A673 (cell line): ENCODE data around the gene ZNHIT1. TPM values are rescaled to one million over a fixed set of nuclear protein-coding genes. Genes with fewer than 3 reads are reported as not detected.

ENCODE experiments used
- BruUV-seq: library from RNA; stranded (reverse); fragments of 400-500 nt; replicated peaks from 2 replicates; lab custom pipeline; 2021; lab: Mats Ljungman, UMichigan
- CTCF ChIA-PET: fragments of 300-600 bp; sonication (Branson Sonifier 250); formaldehyde crosslinking; loops from one replicate; lab custom pipeline; 2022; ENCODE audit warnings: antibody characterized with exemption; lab: Charles Lee
- POLR2A ChIA-PET: fragments of 300-600 bp; sonication (Branson Sonifier 250); formaldehyde crosslinking; loops from one replicate; lab custom pipeline; 2022; ENCODE audit warnings: antibody characterized with exemption; ENCODE audit not compliant: low non-redundant PET; lab: Charles Lee
- DNase-seq: peaks from one replicate; pipeline ENCODE4 v3.0.0-alpha.2; 2015; ENCODE audit warnings: low spot score
- H3K27ac ChIP-seq: fragments of 200-600 bp; sonication (generic); 2 replicates; pipeline ENCODE4 v1.5.1; 2016; ENCODE audit warnings: mixed run types, low read depth, mild to moderate bottlenecking, mixed read lengths, antibody characterized with exemption, low read length; ENCODE audit not compliant: poor library complexity, severe bottlenecking
- H3K27me3 ChIP-seq: fragments of 200-600 bp; sonication (generic); replicated peaks from 2 replicates; pipeline ENCODE4 v1.6.1; 2017; ENCODE audit warnings: mixed run types, low read depth, mild to moderate bottlenecking, mixed read lengths, antibody characterized with exemption, low read length; ENCODE audit not compliant: insufficient read depth, poor library complexity
- H3K36me3 ChIP-seq: fragments of 200-600 bp; sonication (generic); 2 replicates; pipeline ENCODE4 v1.6.1; 2016; ENCODE audit warnings: mixed run types, mild to moderate bottlenecking, mixed read lengths, antibody characterized with exemption, low read length; ENCODE audit not compliant: insufficient read depth, poor library complexity, severe bottlenecking
- H3K4me1 ChIP-seq: fragments of 200-600 bp; sonication (generic); 2 replicates; pipeline ENCODE4 v1.6.1; 2017; ENCODE audit warnings: mixed run types, mild to moderate bottlenecking, mixed read lengths, antibody characterized with exemption, low read length; ENCODE audit not compliant: insufficient read depth, poor library complexity, severe bottlenecking
- H3K4me3 ChIP-seq: fragments of 200-600 bp; sonication (generic); 2 replicates; pipeline ENCODE4 v1.5.1; 2016; ENCODE audit warnings: low read depth, mixed run types, mild to moderate bottlenecking, mixed read lengths, low read length; ENCODE audit not compliant: poor library complexity, severe bottlenecking
- H3K9me3 ChIP-seq: fragments of 200-600 bp; sonication (generic); 2 replicates; pipeline ENCODE4 v1.6.1; 2016; ENCODE audit warnings: mixed run types, low read depth, mild to moderate bottlenecking, mixed read lengths, antibody characterized with exemption, low read length; ENCODE audit not compliant: poor library complexity, severe bottlenecking
- EZH2 ChIP-seq: fragments of 200-600 bp; sonication (generic); IDR thresholded peaks from 2 replicates; pipeline ENCODE4 v1.6.1; 2017; ENCODE audit warnings: borderline replicate concordance, low read depth, mild to moderate bottlenecking, mixed read lengths, antibody characterized with exemption, low read length; ENCODE audit not compliant: poor library complexity, severe bottlenecking
- intact Hi-C: fragments of 100-400 bp; cut with micrococcal nuclease; formaldehyde crosslinking; loops from one replicate; pipeline ENCODE4 v1.10.0; 2022; ENCODE audit not compliant: unreplicated experiment
- total RNA-seq: library from RNA; stranded (reverse); gene quantifications from 2 replicates; pipeline ENCODE4 v1.2.3, GENCODE V29; 2021
- TF ChIP-seq, protein P1 (sequence below): fragments of 300-800, 200-600 bp; sonication (generic); conservative IDR thresholded peaks from 2 replicates; pipeline ENCODE4 v1.5.1; 2017; ENCODE audit warnings: low read depth, mild to moderate bottlenecking, antibody characterized with exemption, low read length, moderate library complexity, mixed read lengths

Gene ZNHIT1
- total RNA-seq, 1 experiment from 2014 or later: 65.1 TPM

DNA sequence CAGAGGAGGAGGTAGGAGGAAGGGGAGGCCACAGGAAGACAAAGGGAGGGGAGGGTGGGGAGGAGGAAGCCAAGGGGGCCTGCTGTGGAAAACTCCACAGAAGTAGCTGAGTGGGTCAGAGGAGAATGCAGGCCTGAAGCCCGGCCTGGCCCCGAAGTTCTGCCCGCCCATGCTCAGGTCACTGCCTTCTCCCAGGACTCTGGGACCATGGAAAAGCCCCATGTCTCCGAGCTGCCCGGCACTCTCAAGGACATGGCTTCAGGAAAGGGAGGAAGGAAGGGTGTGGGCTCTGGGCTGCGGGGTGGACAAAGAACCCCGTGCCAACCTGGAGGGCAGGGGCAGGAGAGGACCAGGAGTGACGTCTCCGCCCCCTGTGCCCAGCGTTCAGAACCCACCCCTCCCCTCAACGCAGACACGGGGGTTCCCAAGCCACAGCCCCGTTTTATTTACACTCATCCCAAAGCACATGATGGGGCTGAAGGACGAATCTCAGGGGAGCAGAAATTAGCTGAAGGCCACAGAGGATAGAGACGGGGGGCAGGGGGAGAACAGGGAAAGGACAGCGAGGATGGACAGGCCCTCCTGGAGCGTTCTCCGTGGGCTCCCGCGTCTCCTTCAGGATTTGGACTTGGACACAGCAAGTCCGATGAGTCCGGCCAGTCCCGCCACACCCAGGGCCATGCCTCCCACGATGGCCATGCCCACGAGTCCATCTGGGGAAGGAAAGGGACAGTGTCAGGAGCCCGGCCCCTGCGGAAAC lies 21.4 kb downstream of the ZNHIT1 start:
- intact Hi-C loops: no loop called here
- H3K9me3 ChIP-seq: no peaks in the 10 kb centered on the region
- ChIA-PET POLR2A (no interaction called here), CTCF (no interaction called here)
- no TSS peak for BruUV-seq
- TF ChIP-seq, protein P1, sequence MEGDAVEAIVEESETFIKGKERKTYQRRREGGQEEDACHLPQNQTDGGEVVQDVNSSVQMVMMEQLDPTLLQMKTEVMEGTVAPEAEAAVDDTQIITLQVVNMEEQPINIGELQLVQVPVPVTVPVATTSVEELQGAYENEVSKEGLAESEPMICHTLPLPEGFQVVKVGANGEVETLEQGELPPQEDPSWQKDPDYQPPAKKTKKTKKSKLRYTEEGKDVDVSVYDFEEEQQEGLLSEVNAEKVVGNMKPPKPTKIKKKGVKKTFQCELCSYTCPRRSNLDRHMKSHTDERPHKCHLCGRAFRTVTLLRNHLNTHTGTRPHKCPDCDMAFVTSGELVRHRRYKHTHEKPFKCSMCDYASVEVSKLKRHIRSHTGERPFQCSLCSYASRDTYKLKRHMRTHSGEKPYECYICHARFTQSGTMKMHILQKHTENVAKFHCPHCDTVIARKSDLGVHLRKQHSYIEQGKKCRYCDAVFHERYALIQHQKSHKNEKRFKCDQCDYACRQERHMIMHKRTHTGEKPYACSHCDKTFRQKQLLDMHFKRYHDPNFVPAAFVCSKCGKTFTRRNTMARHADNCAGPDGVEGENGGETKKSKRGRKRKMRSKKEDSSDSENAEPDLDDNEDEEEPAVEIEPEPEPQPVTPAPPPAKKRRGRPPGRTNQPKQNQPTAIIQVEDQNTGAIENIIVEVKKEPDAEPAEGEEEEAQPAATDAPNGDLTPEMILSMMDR: no peak
- TF ChIP-seq EZH2: no peak
- H3K27me3 ChIP-seq: no peaks in the 10 kb centered on the region
- peaks cover 9% of the 10 kb centered on the region for H3K36me3 ChIP-seq
- no peak overlapping the region for H3K4me3 ChIP-seq
- H3K4me1 ChIP-seq: no peaks in the 10 kb centered on the region
- DNase-seq: no peak
- H3K27ac ChIP-seq: no peak overlapping the region

DNA sequence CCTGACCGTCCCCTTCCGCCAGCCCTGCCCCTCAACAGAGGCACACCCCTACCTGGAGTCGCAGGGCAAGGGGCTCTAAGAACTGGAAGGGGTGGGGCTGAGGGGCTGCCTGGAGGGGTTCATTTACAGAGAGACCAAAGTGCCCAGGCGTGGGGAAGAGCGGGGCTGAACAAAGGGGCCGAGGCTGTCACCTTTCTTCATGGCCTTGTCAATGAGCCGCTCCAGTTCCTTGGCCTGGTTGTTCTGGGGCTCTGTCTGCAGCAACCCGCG lies 21.9 kb downstream of the ZNHIT1 start:
- Histone ChIP-seq H3K27me3 (no peaks in the 10 kb centered on the region), H3K36me3 (peaks cover 9% of the 10 kb centered on the region), H3K4me3 (no peak overlapping the region), H3K9me3 (no peaks in the 10 kb centered on the region), H3K27ac (no peak overlapping the region), H3K4me1 (no peaks in the 10 kb centered on the region)
- TF ChIP-seq, protein P1: no peak
- TF ChIP-seq EZH2: no peak
- DNase-seq: no peak
- CTCF ChIA-PET: no interaction called here
- POLR2A ChIA-PET: no interaction called here
- BruUV-seq: no TSS peak
- intact Hi-C loops: no loop called here

DNA sequence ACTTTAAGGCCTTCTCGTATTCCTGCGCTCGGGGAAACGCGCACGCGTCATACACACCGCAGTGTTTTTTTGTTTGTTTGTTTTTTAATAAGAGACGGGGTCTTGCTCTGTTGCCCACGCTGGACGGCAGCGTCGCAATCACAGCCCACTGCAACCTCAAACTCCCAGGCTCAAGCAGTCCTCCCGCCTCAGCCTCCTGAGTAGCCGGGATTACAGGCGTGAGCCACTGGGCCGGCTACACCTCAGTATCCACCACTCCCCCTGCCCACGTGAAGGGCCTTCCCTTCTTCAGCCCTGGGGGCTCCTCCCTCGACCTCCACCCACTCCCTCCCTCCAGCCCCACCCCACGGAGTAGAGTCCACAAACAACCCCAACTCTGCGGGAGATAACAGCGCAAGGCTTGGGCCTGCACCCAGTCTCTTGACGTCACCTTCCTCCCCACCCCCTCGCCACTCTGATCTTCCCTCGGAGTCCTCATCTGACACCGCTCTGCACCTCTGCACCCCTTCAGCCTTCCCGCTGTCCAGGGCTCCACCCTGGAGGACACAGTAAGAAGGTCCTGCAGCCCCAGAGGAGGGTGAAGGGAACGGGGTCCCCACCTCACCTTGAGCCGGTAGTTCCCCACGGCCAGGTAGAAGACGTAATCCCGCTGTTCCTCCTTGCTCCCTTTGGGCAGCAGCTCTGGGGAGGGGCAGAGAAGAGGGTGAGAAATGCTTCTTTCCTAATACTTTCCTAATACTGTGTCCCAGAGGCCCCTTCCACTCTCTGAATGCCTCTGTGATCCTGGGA lies 22.5 kb downstream of the ZNHIT1 start:
- DNase-seq: no peak
- no peak for TF ChIP-seq EZH2
- TF ChIP-seq, protein P1: no peak
- no TSS peak for BruUV-seq
- no peaks in the 10 kb centered on the region for H3K27me3 ChIP-seq
- ChIA-PET CTCF (no interaction called here), POLR2A (no interaction called here)
- no peaks in the 10 kb centered on the region for H3K4me1 ChIP-seq
- intact Hi-C loops: no loop called here
- H3K9me3 ChIP-seq: no peaks in the 10 kb centered on the region
- no peak overlapping the region for H3K27ac ChIP-seq
- H3K36me3 ChIP-seq: peaks cover 9% of the 10 kb centered on the region
- H3K4me3 ChIP-seq: no peak overlapping the region
